HCT116 (cell line): ENCODE measurements around the gene VWF. TPM values are rescaled to one million over a fixed set of nuclear protein-coding genes. Genes with fewer than 3 reads are reported as not detected.

Source experiments
- ATAC-seq: fragments of 200-7000 bp; cut with Tn5 transposase; 2 replicates; pipeline ENCODE4 v1.9.1; 2020; ENCODE audit warnings: mild to moderate bottlenecking, moderate library complexity
- BruUV-seq: library from RNA; stranded (reverse); fragments of 400-500 nt; replicated peaks from 2 replicates; lab custom pipeline; 2021; lab: Mats Ljungman, UMichigan
- CTCF ChIA-PET: fragments of 300-600 bp; sonication (Branson Sonifier 250); formaldehyde crosslinking; loops from one replicate; lab custom pipeline; 2021; ENCODE audit warnings: antibody characterized with exemption; lab: Charles Lee
- POLR2A ChIA-PET: fragments of 300-600, 350-600 bp; sonication (Branson Sonifier 250); formaldehyde crosslinking; loops from one replicate; lab custom pipeline; 2021; ENCODE audit warnings: antibody characterized with exemption; lab: Charles Lee
- RAD21 ChIA-PET, 2 experiments: fragments of 300-600 bp; sonication (Branson Sonifier 250); formaldehyde crosslinking; loops; one replicate each; lab custom pipeline; 2023; ENCODE audit warnings: low total read pairs in 2 of 2; ENCODE audit not compliant: uncharacterized antibody in 2 of 2, unreplicated experiment in 2 of 2, low non-redundant PET in 1 of 2; lab: Charles Lee
- DNase-seq: peaks from one replicate; pipeline ENCODE4 v3.0.0-alpha.2; 2010; ENCODE audit warnings: low read depth, low spot score
- H2AFZ ChIP-seq: fragments of 200-600 bp; shearing (Covaris generic), sonication (generic); 2 replicates; pipeline ENCODE4 v1.6.1; 2017; ENCODE audit warnings: low read depth, mixed run types, mixed read lengths, antibody characterized with exemption, low read length; ENCODE audit not compliant: poor library complexity, severe bottlenecking
- H3K27ac ChIP-seq: 2 replicates; pipeline ENCODE4 v1.5.1; 2012; ENCODE audit warnings: low read depth, low read length
- H3K27me3 ChIP-seq: fragments of 200-600 bp; sonication (generic); 2 replicates; pipeline ENCODE4 v1.6.1; 2016; ENCODE audit warnings: mixed run types, low read length, mixed read lengths; ENCODE audit not compliant: insufficient read depth
- H3K36me3 ChIP-seq, 2 experiments: fragments of 200-500 bp in 1 of 2; fragments of 200-600 bp in 1 of 2; sonication (Bioruptor generic) in 1 of 2; sonication (generic) in 1 of 2; 2 replicates each; pipeline versions ENCODE4 v1.5.1 to v1.6.1; 2014 to 2016; ENCODE audit warnings: low read length in 2 of 2, inconsistent platforms in 1 of 2, mixed read lengths in 1 of 2, mixed run types in 1 of 2; ENCODE audit not compliant: insufficient read depth in 2 of 2, control insufficient read depth in 1 of 2
- H3K4me1 ChIP-seq, 2 experiments: fragments of 200-600 bp in 1 of 2; sonication (generic) in 1 of 2; 2 replicates each; pipeline versions ENCODE4 v1.5.1 to v1.6.1; 2012 to 2017; ENCODE audit warnings: low read length in 2 of 2, inconsistent platforms in 1 of 2, mild to moderate bottlenecking in 1 of 2, mixed read lengths in 1 of 2, mixed run types in 1 of 2, moderate library complexity in 1 of 2; ENCODE audit not compliant: insufficient read depth in 2 of 2, control insufficient read depth in 1 of 2
- H3K4me2 ChIP-seq: fragments of 200-600 bp; sonication (generic); 2 replicates; pipeline ENCODE4 v1.6.1; 2017; ENCODE audit warnings: mixed run types, low read length, mixed read lengths
- H3K4me3 ChIP-seq, 2 experiments: fragments of 200-600 bp in 1 of 2; sonication (generic) in 1 of 2; replicated peaks in 1 of 2; 2 replicates each; pipeline ENCODE4 v1.5.1; 2011 to 2016; ENCODE audit warnings: low read length in 2 of 2, control low read depth in 1 of 2, low read depth in 1 of 2, mild to moderate bottlenecking in 1 of 2, mixed read lengths in 1 of 2, mixed run types in 1 of 2
- H3K79me2 ChIP-seq: fragments of 200-600 bp; sonication (generic); 2 replicates; pipeline ENCODE4 v1.6.1; 2017; ENCODE audit warnings: mild to moderate bottlenecking, mixed run types, low read length, moderate library complexity, mixed read lengths; ENCODE audit not compliant: insufficient read depth
- H3K9ac ChIP-seq: fragments of 200-600 bp; sonication (generic); 2 replicates; pipeline ENCODE4 v1.6.1; 2016; ENCODE audit warnings: low read length, mixed read lengths
- H3K9me2 ChIP-seq: fragments of 200-600 bp; sonication (generic), shearing (Covaris generic); 2 replicates; pipeline ENCODE4 v1.6.1; 2017; ENCODE audit warnings: mixed run types, mild to moderate bottlenecking, moderate library complexity; ENCODE audit not compliant: insufficient read depth
- H3K9me3 ChIP-seq, 2 experiments: fragments of 200-500 bp in 1 of 2; fragments of 200-600 bp in 1 of 2; sonication (Bioruptor generic) in 1 of 2; sonication (generic) in 1 of 2; 2 replicates each; pipeline ENCODE4 v1.6.1; 2014 to 2017; ENCODE audit warnings: low read length in 2 of 2, mixed read lengths in 2 of 2, inconsistent platforms in 1 of 2, low read depth in 1 of 2, mild to moderate bottlenecking in 1 of 2, mixed run types in 1 of 2, moderate library complexity in 1 of 2; ENCODE audit not compliant: control insufficient read depth in 1 of 2, insufficient read depth in 1 of 2
- H4K20me1 ChIP-seq: fragments of 200-600 bp; sonication (generic), shearing (Covaris generic); 2 replicates; pipeline ENCODE4 v1.6.1; 2017; ENCODE audit warnings: mixed run types, mild to moderate bottlenecking, moderate library complexity; ENCODE audit not compliant: insufficient read depth
- CEBPB ChIP-seq: IDR thresholded peaks from 2 replicates; pipeline ENCODE4 v1.6.1; 2012; ENCODE audit warnings: low read depth
- EGR1 ChIP-seq: IDR thresholded peaks from 2 replicates; pipeline ENCODE4 v1.6.1; 2012; ENCODE audit warnings: low read depth
- FOSL1 ChIP-seq: IDR thresholded peaks from 2 replicates; pipeline ENCODE4 v1.6.1; 2012; ENCODE audit warnings: low read depth
- JUND ChIP-seq: IDR thresholded peaks from 2 replicates; pipeline ENCODE4 v1.6.1; 2012
- RAD21 ChIP-seq: IDR thresholded peaks from 2 replicates; pipeline ENCODE4 v1.6.1; 2012; ENCODE audit warnings: low read depth, mild to moderate bottlenecking
- SP1 ChIP-seq: IDR thresholded peaks from 2 replicates; pipeline ENCODE4 v1.6.1; 2012; ENCODE audit warnings: low read depth
- SRF ChIP-seq: IDR thresholded peaks from 2 replicates; pipeline ENCODE4 v1.6.1; 2012; ENCODE audit warnings: low read depth
- TCF7L2 ChIP-seq: IDR thresholded peaks from 2 replicates; pipeline ENCODE4 v1.7.0; 2011; ENCODE audit warnings: borderline replicate concordance, inconsistent platforms; ENCODE audit not compliant: insufficient read depth, insufficient read length; ENCODE audit errors: extremely low read depth
- YY1 ChIP-seq: IDR thresholded peaks from 2 replicates; pipeline ENCODE4 v1.6.1; 2011; ENCODE audit warnings: low read length, low read depth, moderate library complexity, mild to moderate bottlenecking; ENCODE audit not compliant: insufficient replicate concordance; ENCODE audit errors: extremely low read depth
- ZFX ChIP-seq: fragments of 450-650 bp; IDR thresholded peaks from 2 replicates; pipeline ENCODE4 v1.6.1; 2017
- ZNF274 ChIP-seq: fragments of 200-500 bp; sonication (Bioruptor generic); IDR thresholded peaks from 2 replicates; pipeline ENCODE4 v1.6.1; 2014; ENCODE audit warnings: mild to moderate bottlenecking, low read depth, low read length, inconsistent platforms
- intact Hi-C: fragments of 100-400 bp; cut with micrococcal nuclease; formaldehyde crosslinking; loops from 2 replicates; pipeline ENCODE4 v1.10.0; 2022
- total RNA-seq: library from RNA; stranded (reverse); gene quantifications from one replicate; pipeline ENCODE4 v1.2.1, GENCODE V29; 2021; ENCODE audit not compliant: unreplicated experiment
- TF ChIP-seq, protein P1 (sequence below): IDR thresholded peaks from 2 replicates; pipeline ENCODE4 v1.6.1; 2012
- TF ChIP-seq, protein P2 (sequence below): IDR thresholded peaks from 2 replicates; pipeline ENCODE4 v1.6.1; 2012; ENCODE audit warnings: low read depth
- TF ChIP-seq, protein P3 (sequence below): IDR thresholded peaks from 2 replicates; pipeline ENCODE4 v1.6.1; 2012

VWF gene
- total RNA-seq, 1 experiment from 2014 or later: 0.57 TPM

DNA sequence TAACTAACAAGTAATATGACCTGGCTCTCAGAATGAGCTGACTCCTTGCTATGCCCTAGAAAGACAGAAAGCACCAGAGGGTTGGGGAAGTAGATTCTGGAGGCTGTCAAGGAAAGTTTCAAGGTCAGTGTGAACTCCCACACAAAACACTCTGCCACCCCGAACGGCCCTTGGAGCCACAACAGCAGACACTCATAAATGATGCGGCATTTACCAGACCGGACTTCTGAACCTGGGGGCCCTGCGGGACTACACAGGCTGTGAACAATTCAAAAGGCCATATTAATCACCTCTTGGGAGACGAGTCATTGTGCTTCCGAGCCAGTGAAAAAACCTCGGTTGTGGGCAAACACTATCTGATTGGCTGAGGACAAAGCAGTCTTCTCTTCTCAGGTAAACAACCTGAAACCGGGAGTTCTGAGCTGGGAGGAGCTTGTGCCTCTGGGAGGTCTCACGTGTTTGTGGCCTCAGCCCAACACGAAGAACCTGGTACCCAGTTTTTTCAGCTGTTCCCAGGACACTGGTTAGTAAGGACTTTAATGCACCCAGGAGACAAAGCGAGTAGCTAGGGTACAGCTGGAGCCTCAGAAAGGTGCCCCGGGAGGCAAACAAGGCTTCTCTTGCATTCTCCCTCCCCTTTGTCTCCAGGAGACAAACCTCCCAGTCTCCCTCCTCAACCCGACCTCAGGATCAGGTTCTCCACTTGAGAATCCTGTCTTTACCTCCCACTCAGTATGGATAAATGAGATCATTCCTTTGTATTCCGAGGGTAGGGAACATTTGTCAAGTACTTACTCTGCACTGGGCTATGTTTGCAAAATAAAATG is 35.3 kb downstream of the VWF start (continued):
- TF ChIP-seq CEBPB (no peak), RAD21 (no peak), JUND (no peak), SP1 (peak; percentile 38; the same call in 1 of the 2 replicates)
- TF ChIP-seq, protein P1, sequence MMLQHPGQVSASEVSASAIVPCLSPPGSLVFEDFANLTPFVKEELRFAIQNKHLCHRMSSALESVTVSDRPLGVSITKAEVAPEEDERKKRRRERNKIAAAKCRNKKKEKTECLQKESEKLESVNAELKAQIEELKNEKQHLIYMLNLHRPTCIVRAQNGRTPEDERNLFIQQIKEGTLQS: no peak

DNA sequence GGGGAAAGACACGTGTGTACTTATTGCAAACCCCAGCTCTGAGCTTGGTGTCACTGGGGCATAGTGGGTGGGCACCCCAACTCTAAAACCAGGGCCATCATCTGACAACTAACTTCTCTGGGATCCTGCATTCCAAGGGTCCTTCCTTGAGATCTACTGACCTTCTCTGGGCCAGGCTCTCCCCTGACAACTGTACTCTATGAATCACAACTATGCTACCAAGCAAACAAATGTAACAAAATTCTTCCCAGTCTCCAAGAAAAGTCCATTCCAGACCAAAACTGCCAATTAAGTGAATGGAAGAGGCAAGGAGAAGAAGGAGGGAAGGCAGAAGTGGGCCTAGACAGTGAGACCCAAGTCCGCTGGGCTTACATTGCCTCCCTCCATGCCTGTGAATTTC is 38.2 kb downstream of the VWF start:
- no peak overlapping the region for H3K9ac ChIP-seq
- peaks cover 49 to 79% of the 10 kb centered on the region in 2 experiments for H3K4me1 ChIP-seq
- H3K36me3 ChIP-seq: no peaks in the 10 kb centered on the region
- H2AFZ ChIP-seq: no peak overlapping the region
- no peaks in the 10 kb centered on the region for H3K27me3 ChIP-seq
- no TSS peak for BruUV-seq
- no peak overlapping the region for H3K4me3 ChIP-seq
- no peak for DNase-seq
- ChIA-PET CTCF (no interaction called here), POLR2A (no interaction called here), RAD21 (no interaction called here)
- H3K79me2 ChIP-seq: no peaks in the 10 kb centered on the region
- TF ChIP-seq RAD21 (no peak), TCF7L2 (no peak), SP1 (no peak), SRF (no peak), EGR1 (no peak), FOSL1 (no peak), ZNF274 (no peak), YY1 (no peak), ZFX (no peak)
- TF ChIP-seq, protein P2, sequence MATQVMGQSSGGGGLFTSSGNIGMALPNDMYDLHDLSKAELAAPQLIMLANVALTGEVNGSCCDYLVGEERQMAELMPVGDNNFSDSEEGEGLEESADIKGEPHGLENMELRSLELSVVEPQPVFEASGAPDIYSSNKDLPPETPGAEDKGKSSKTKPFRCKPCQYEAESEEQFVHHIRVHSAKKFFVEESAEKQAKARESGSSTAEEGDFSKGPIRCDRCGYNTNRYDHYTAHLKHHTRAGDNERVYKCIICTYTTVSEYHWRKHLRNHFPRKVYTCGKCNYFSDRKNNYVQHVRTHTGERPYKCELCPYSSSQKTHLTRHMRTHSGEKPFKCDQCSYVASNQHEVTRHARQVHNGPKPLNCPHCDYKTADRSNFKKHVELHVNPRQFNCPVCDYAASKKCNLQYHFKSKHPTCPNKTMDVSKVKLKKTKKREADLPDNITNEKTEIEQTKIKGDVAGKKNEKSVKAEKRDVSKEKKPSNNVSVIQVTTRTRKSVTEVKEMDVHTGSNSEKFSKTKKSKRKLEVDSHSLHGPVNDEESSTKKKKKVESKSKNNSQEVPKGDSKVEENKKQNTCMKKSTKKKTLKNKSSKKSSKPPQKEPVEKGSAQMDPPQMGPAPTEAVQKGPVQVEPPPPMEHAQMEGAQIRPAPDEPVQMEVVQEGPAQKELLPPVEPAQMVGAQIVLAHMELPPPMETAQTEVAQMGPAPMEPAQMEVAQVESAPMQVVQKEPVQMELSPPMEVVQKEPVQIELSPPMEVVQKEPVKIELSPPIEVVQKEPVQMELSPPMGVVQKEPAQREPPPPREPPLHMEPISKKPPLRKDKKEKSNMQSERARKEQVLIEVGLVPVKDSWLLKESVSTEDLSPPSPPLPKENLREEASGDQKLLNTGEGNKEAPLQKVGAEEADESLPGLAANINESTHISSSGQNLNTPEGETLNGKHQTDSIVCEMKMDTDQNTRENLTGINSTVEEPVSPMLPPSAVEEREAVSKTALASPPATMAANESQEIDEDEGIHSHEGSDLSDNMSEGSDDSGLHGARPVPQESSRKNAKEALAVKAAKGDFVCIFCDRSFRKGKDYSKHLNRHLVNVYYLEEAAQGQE: no peak
- TF ChIP-seq, protein P3, sequence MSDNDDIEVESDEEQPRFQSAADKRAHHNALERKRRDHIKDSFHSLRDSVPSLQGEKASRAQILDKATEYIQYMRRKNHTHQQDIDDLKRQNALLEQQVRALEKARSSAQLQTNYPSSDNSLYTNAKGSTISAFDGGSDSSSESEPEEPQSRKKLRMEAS: no peak
- TF ChIP-seq, protein P1: no peak
- no peaks in the 10 kb centered on the region for H3K9me3 ChIP-seq
- H3K4me2 ChIP-seq: no peak overlapping the region
- no peak overlapping the region for H3K27ac ChIP-seq
- no peaks in the 10 kb centered on the region for H3K9me2 ChIP-seq
- intact Hi-C loops: no loop called here
- ATAC-seq: no peak
- no peaks in the 10 kb centered on the region for H4K20me1 ChIP-seq
